K562 (cell line): ENCODE results near the gene PAXIP1. TPM values are rescaled to one million over a fixed set of nuclear protein-coding genes. Genes with fewer than 3 reads are reported as not detected.
A peak's percentile ranks its signal among the peaks of the same experiment; 100 is the strongest.

Experiments used
- ARHGAP35 ChIP-seq: fragments of 450-650 bp; IDR thresholded peaks from 2 replicates; pipeline ENCODE4 v1.6.1; 2018; ENCODE audit not compliant: partially characterized antibody
- ATF7 ChIP-seq: fragments of 450-650 bp; IDR thresholded peaks from 2 replicates; pipeline ENCODE4 v1.7.1; 2014; ENCODE audit warnings: mild to moderate bottlenecking, moderate library complexity
- CBX5 ChIP-seq: IDR thresholded peaks from 2 replicates; pipeline ENCODE4 v1.6.1; 2014; ENCODE audit warnings: low read depth, borderline replicate concordance
- CEBPG ChIP-seq, 3 experiments: fragments of 200-800 bp in 1 of 3; sonication (Bioruptor generic) in 1 of 3; sonication (generic) in 1 of 3; formaldehyde crosslinking in 1 of 3; IDR thresholded peaks in 2 of 3; conservative IDR thresholded peaks in 1 of 3; 2 replicates each; pipeline versions ENCODE4 v1.6.1 to v1.8.0; 2016 to 2022; ENCODE audit warnings: missing compliant biosample characterization in 2 of 3, missing genetic modification characterization in 2 of 3, mild to moderate bottlenecking in 1 of 3, missing genetic modification reagents in 1 of 3
- CREM ChIP-seq: IDR thresholded peaks from 2 replicates; pipeline ENCODE4 v1.6.1; 2014; ENCODE audit warnings: antibody characterized with exemption, low read depth
- EWSR1 ChIP-seq: fragments of 450-650 bp; IDR thresholded peaks from 2 replicates; pipeline ENCODE4 v1.6.1; 2018; ENCODE audit warnings: borderline replicate concordance, mild to moderate bottlenecking, low read depth, moderate library complexity; ENCODE audit not compliant: partially characterized antibody
- HSF4 ChIP-seq: fragments of 250-450 bp; sonication (Bioruptor Pico); IDR thresholded peaks from 2 replicates; pipeline ENCODE4 v2.1.2; 2022; ENCODE audit warnings: mild to moderate bottlenecking, moderate library complexity, borderline replicate concordance
- KDM5B ChIP-seq: fragments of 200-600 bp; sonication (generic); IDR thresholded peaks from 2 replicates; pipeline ENCODE4 v1.6.1; 2012; ENCODE audit warnings: low read depth, mild to moderate bottlenecking, moderate library complexity, low read length, control low read depth, inconsistent platforms; ENCODE audit not compliant: insufficient replicate concordance
- MEF2A ChIP-seq: IDR thresholded peaks from 2 replicates; pipeline ENCODE4 v1.6.1; 2011; ENCODE audit warnings: low read depth, mild to moderate bottlenecking, low read length, moderate library complexity; ENCODE audit not compliant: control insufficient read depth
- NR4A1 ChIP-seq, 2 experiments: fragments of 250-450 bp in 1 of 2; fragments of 450-650 bp in 1 of 2; sonication (Bioruptor Pico) in 1 of 2; IDR thresholded peaks; 2 replicates each; pipeline versions ENCODE4 v1.4.0 to v1.6.1; 2016 to 2020; ENCODE audit warnings: mild to moderate bottlenecking in 2 of 2, missing compliant biosample characterization in 1 of 2, missing genetic modification characterization in 1 of 2, moderate library complexity in 1 of 2
- PCBP2 ChIP-seq: fragments of 200-400 bp; formaldehyde crosslinking; IDR thresholded peaks from 2 replicates; pipeline ENCODE4 v1.6.1; 2018; ENCODE audit warnings: low read length, low read depth, mild to moderate bottlenecking, moderate library complexity; ENCODE audit not compliant: poor library complexity, severe bottlenecking
- PML ChIP-seq: IDR thresholded peaks from 2 replicates; pipeline ENCODE4 v1.6.1; 2012; ENCODE audit warnings: low read length, inconsistent platforms
- PYGO2 ChIP-seq: fragments of 450-650 bp; IDR thresholded peaks from 2 replicates; pipeline ENCODE4 v1.6.1; 2016; ENCODE audit warnings: mild to moderate bottlenecking, missing genetic modification characterization, moderate library complexity, missing compliant biosample characterization
- SPI1 ChIP-seq: IDR thresholded peaks from 2 replicates; pipeline ENCODE4 v1.6.1; 2011; ENCODE audit warnings: low read depth, low read length, control low read depth, borderline replicate concordance
- TAF1 ChIP-seq: IDR thresholded peaks from 2 replicates; pipeline ENCODE4 v1.6.1; 2011; ENCODE audit warnings: mild to moderate bottlenecking, low read length, moderate library complexity; ENCODE audit not compliant: insufficient read depth, control insufficient read depth, severe bottlenecking; ENCODE audit errors: extremely low read depth
- TOE1 ChIP-seq, 2 experiments: fragments of 450-650 bp in 1 of 2; sonication (generic) in 1 of 2; formaldehyde crosslinking in 1 of 2; IDR thresholded peaks; 2 replicates each; pipeline versions ENCODE4 v1.7.1 to v1.8.0; 2016 to 2022; ENCODE audit warnings: borderline replicate concordance in 2 of 2, mild to moderate bottlenecking in 2 of 2, antibody characterized with exemption in 1 of 2, inconsistent platforms in 1 of 2, low read depth in 1 of 2, missing genetic modification reagents in 1 of 2, moderate library complexity in 1 of 2
- ZFX ChIP-seq: sonication (generic); formaldehyde crosslinking; IDR thresholded peaks from 2 replicates; pipeline ENCODE4 v1.8.0; 2022; ENCODE audit warnings: mild to moderate bottlenecking, missing genetic modification reagents, moderate library complexity
- ZNF311 ChIP-seq: fragments of 250-450 bp; sonication (Bioruptor Pico); IDR thresholded peaks from 2 replicates; pipeline ENCODE4 v1.4.0; 2020; ENCODE audit warnings: mild to moderate bottlenecking, moderate library complexity
- ZNF644 ChIP-seq: fragments of 200-800 bp; sonication (Bioruptor generic); IDR thresholded peaks from 2 replicates; pipeline ENCODE4 v1.6.1; 2016; ENCODE audit warnings: low read depth, missing genetic modification characterization, missing compliant biosample characterization
- polyA plus RNA-seq, 8 experiments: library from polyadenylated mRNA; depleted of rRNA in 4 of 8; stranded (reverse) in 5 of 8; unstranded in 3 of 8; fragments of >200 nt; fragmentation: Nextera tagmentation in 2 of 8; fragmentation: Illumina TruSeq in 1 of 8; extraction: Ambion mirVana in 2 of 8; extraction: Trizol in 1 of 8; gene quantifications; 2 replicates each; pipeline versions ENCODE4 v1.2.1 to v1.2.3, GENCODE V29; 2011 to 2014; ENCODE audit warnings: inconsistent platforms in 1 of 8, missing spikeins in 1 of 8
- total RNA-seq, 7 experiments: library from RNA; depleted of rRNA in 6 of 7; stranded (reverse); fragments of >200 nt in 6 of 7; fragmentation: Illumina TruSeq in 2 of 7; extraction: Trizol in 2 of 7; gene quantifications; 2 replicates each; pipeline versions ENCODE4 v1.2.1 to v1.2.3, GENCODE V29; 2011 to 2021; ENCODE audit warnings: low replicate concordance in 1 of 7
- TF ChIP-seq, protein P1 (sequence below): fragments of 250-450 bp; sonication (Bioruptor Pico); IDR thresholded peaks from 2 replicates; pipeline ENCODE4 v1.4.0; 2020
- TF ChIP-seq, protein P2 (sequence below), 2 experiments: fragments of 200-800 bp in 1 of 2; sonication (Bioruptor generic) in 1 of 2; sonication (generic) in 1 of 2; formaldehyde crosslinking in 1 of 2; IDR thresholded peaks in 1 of 2; conservative IDR thresholded peaks in 1 of 2; 2 replicates each; pipeline versions ENCODE4 v1.5.0 to v1.6.1; 2016 to 2020; ENCODE audit warnings: missing compliant biosample characterization in 1 of 2, missing genetic modification characterization in 1 of 2, missing genetic modification reagents in 1 of 2
- TF ChIP-seq, protein P3 (sequence below): fragments of 200-800 bp; sonication (Bioruptor generic); IDR thresholded peaks from 2 replicates; pipeline ENCODE4 v1.6.1; 2017; ENCODE audit warnings: missing genetic modification characterization, missing compliant biosample characterization

The PAXIP1 gene
- total and polyA plus RNA-seq, 9 of the 15 experiments (the other 6 are each of a cell fraction or from before 2014, with no cell fraction given): 9.7 to 37.9 (median 28.4) TPM

DNA sequence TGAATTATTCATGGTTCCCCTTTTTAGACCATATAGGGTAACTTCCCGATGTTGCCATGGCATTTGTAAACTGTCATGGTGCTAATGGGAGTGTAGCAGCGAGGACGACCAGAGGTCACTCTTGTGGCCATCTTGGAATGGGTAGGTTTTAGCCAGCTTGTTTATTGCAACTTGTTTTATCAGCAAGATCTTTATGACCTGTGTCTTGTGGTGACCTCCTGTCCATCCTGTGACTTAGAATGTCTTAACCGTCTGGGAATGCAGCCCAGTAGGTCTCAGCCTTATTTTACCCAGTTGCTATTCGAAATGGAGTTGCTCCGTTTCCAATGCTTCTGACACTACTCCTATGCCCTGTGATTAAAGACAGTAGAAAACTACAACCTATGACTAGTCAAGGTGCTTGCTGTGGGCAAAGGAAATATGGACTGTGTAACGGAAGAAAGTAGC is 18.8 kb upstream of the PAXIP1 start (continued):
- TF ChIP-seq HSF4 (CRISPR knock-in tag) (no peak), PML (no peak), CBX5 (no peak), ZNF644 (tag) (peak; percentile 85), EWSR1 (no peak), PCBP2 (no peak), ZFX (CRISPR knock-in tag) (no peak), ATF7 (0 out of 2 replicates have a peak, but pooled peaks have one; percentile 10), TOE1 (IDR thresholded peaks at IDR 0.05; ENCODE audit: borderline replicate concordance) (no peak), TOE1 (CRISPR knock-in tag; IDR thresholded peaks at IDR 0.05; ENCODE audit: borderline replicate concordance, low read depth) (no peak), PYGO2 (tag) (peak; percentile 57; the same call in 1 of the 2 replicates), SPI1 (no peak), ZNF311 (no peak), KDM5B (no peak), NR4A1 (CRISPR knock-in tag; IDR thresholded peaks at IDR 0.05) (no peak), NR4A1 (tag; IDR thresholded peaks at IDR 0.05) (peak; percentile 73; the same call in 1 of the 2 replicates), MEF2A (no peak), CEBPG (CRISPR knock-in tag; IDR thresholded peaks at IDR 0.05) (no peak), CEBPG (tag; conservative IDR thresholded peaks at IDR 0.05 in 1 of 2, IDR thresholded peaks at IDR 0.05 in 1 of 2) (no peak), TAF1 (no peak), CREM (no peak), ARHGAP35 (no peak)
- TF ChIP-seq, protein P1, sequence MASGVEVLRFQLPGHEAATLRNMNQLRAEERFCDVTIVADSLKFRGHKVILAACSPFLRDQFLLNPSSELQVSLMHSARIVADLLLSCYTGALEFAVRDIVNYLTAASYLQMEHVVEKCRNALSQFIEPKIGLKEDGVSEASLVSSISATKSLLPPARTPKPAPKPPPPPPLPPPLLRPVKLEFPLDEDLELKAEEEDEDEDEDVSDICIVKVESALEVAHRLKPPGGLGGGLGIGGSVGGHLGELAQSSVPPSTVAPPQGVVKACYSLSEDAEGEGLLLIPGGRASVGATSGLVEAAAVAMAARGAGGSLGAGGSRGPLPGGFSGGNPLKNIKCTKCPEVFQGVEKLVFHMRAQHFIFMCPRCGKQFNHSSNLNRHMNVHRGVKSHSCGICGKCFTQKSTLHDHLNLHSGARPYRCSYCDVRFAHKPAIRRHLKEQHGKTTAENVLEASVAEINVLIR (CRISPR knock-in tag): no peak
- TF ChIP-seq, protein P2, sequence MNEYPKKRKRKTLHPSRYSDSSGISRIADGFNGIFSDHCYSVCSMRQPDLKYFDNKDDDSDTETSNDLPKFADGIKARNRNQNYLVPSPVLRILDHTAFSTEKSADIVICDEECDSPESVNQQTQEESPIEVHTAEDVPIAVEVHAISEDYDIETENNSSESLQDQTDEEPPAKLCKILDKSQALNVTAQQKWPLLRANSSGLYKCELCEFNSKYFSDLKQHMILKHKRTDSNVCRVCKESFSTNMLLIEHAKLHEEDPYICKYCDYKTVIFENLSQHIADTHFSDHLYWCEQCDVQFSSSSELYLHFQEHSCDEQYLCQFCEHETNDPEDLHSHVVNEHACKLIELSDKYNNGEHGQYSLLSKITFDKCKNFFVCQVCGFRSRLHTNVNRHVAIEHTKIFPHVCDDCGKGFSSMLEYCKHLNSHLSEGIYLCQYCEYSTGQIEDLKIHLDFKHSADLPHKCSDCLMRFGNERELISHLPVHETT (CRISPR knock-in tag; conservative IDR thresholded peaks at IDR 0.05 in 1 of 2, IDR thresholded peaks at IDR 0.05 in 1 of 2): peak in 1 of 2 experiments; percentile 85; a peak in 2 of 4 replicates
- TF ChIP-seq, protein P3, sequence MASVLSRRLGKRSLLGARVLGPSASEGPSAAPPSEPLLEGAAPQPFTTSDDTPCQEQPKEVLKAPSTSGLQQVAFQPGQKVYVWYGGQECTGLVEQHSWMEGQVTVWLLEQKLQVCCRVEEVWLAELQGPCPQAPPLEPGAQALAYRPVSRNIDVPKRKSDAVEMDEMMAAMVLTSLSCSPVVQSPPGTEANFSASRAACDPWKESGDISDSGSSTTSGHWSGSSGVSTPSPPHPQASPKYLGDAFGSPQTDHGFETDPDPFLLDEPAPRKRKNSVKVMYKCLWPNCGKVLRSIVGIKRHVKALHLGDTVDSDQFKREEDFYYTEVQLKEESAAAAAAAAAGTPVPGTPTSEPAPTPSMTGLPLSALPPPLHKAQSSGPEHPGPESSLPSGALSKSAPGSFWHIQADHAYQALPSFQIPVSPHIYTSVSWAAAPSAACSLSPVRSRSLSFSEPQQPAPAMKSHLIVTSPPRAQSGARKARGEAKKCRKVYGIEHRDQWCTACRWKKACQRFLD (CRISPR knock-in tag): peak; percentile 80
